GM18511 (cell line): ENCODE measurements around the gene SLC6A3.

Source experiments
- ATAC-seq: cut with Tn5 transposase; IDR thresholded peaks from one replicate; pipeline ENCODE4 v1.9.1; 2021; ENCODE audit warnings: mild to moderate bottlenecking, moderate library complexity; ENCODE audit not compliant: unreplicated experiment

Gene SLC6A3

GRCh38 chr5:1445313-1445688, at the start of gene SLC6A3:
SLC6A3 (minus strand) TSS chr5:1445440; CDS start chr5:1443197, 2,243 bp downstream.
- ATAC-seq = no peak

GRCh38 chr5:1493941-1494340, 48.7 kb upstream of the SLC6A3 start:
- ATAC-seq = no peak

GRCh38 chr5:1493413-1493812, 48.2 kb upstream of the SLC6A3 start:
- ATAC-seq = no peak

- no peak for ATAC-seq
Measured at GRCh38 chr5:1492757-1493156, 47.5 kb upstream of the SLC6A3 start.

- no peak for ATAC-seq
Measured at GRCh38 chr5:1490376-1490775, 45.1 kb upstream of the SLC6A3 start.

GRCh38 chr5:1489754-1490153, 44.5 kb upstream of the SLC6A3 start:
- ATAC-seq = no peak

- ATAC-seq = peak; percentile 57
Measured at GRCh38 chr5:1488882-1489680, 43.8 kb upstream of the SLC6A3 start.

- no peak for ATAC-seq
Measured at GRCh38 chr5:1487079-1487764, 42.0 kb upstream of the SLC6A3 start.

- no peak for ATAC-seq
Measured at GRCh38 chr5:1486271-1486670, 41.0 kb upstream of the SLC6A3 start.

GRCh38 chr5:1485579-1486118, 40.4 kb upstream of the SLC6A3 start:
- no peak for ATAC-seq

- peak; percentile 66 for ATAC-seq
Measured at GRCh38 chr5:1484730-1485578, 39.7 kb upstream of the SLC6A3 start.

GRCh38 chr5:1483856-1484729, 38.9 kb upstream of the SLC6A3 start:
- ATAC-seq = no peak

- no peak for ATAC-seq
Measured at GRCh38 chr5:1483064-1483463, 37.8 kb upstream of the SLC6A3 start.

- no peak for ATAC-seq
Measured at GRCh38 chr5:1481959-1482331, 36.7 kb upstream of the SLC6A3 start.

- ATAC-seq = no peak
Measured at GRCh38 chr5:1481266-1481958, 36.2 kb upstream of the SLC6A3 start.

- ATAC-seq = no peak
Measured at GRCh38 chr5:1480806-1481205, 35.6 kb upstream of the SLC6A3 start.

GRCh38 chr5:1480217-1480616, 35.0 kb upstream of the SLC6A3 start:
- no peak for ATAC-seq

GRCh38 chr5:1479581-1480188, 34.4 kb upstream of the SLC6A3 start:
- ATAC-seq = no peak

- ATAC-seq = no peak
Measured at GRCh38 chr5:1479066-1479465, 33.8 kb upstream of the SLC6A3 start.
